Fibroblast of mammary gland (primary cell): ENCODE measurements around the gene FADS6.

Source experiments
- DNase-seq: peaks from one replicate; pipeline ENCODE4 v3.0.0-alpha.2; 2010; ENCODE audit warnings: low read depth
- H3K4me3 ChIP-seq: 2 replicates; pipeline ENCODE4 v1.5.1; 2011; ENCODE audit warnings: low read depth, mild to moderate bottlenecking, low read length, moderate library complexity; ENCODE audit not compliant: control insufficient read depth
- TF ChIP-seq, protein P1 (sequence below): conservative IDR thresholded peaks from 2 replicates; pipeline ENCODE4 v1.5.1; 2011; ENCODE audit warnings: low read depth, low read length, inconsistent platforms; ENCODE audit not compliant: control insufficient read depth, insufficient read depth

Gene FADS6

GRCh38 chr17:74860229-74860871 lies 33.1 kb downstream of the FADS6 start:
- H3K4me3 ChIP-seq = no peak overlapping the region
- no peak for DNase-seq

GRCh38 chr17:74859459-74860228 lies 33.8 kb downstream of the FADS6 start, which contains the start of gene GRIN2C:
TSS of gene GRIN2C (minus strand) at chr17:74859885. CDS start at chr17:74855092, 4,793 bp downstream.
- TF ChIP-seq, protein P1, sequence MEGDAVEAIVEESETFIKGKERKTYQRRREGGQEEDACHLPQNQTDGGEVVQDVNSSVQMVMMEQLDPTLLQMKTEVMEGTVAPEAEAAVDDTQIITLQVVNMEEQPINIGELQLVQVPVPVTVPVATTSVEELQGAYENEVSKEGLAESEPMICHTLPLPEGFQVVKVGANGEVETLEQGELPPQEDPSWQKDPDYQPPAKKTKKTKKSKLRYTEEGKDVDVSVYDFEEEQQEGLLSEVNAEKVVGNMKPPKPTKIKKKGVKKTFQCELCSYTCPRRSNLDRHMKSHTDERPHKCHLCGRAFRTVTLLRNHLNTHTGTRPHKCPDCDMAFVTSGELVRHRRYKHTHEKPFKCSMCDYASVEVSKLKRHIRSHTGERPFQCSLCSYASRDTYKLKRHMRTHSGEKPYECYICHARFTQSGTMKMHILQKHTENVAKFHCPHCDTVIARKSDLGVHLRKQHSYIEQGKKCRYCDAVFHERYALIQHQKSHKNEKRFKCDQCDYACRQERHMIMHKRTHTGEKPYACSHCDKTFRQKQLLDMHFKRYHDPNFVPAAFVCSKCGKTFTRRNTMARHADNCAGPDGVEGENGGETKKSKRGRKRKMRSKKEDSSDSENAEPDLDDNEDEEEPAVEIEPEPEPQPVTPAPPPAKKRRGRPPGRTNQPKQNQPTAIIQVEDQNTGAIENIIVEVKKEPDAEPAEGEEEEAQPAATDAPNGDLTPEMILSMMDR = no peak
- H3K4me3 ChIP-seq = no peak within 1 kb of the TSS
- no peak for DNase-seq

More at GRCh38 chr17:74860229-74860871, 33.1 kb downstream of the FADS6 start:
- TF ChIP-seq, protein P1 = no peak

- TF ChIP-seq, protein P1 = no peak
- H3K4me3 ChIP-seq = no peak overlapping the region
- no peak for DNase-seq
Observed at GRCh38 chr17:74858672-74859458, 34.6 kb downstream of the FADS6 start.

DNA sequence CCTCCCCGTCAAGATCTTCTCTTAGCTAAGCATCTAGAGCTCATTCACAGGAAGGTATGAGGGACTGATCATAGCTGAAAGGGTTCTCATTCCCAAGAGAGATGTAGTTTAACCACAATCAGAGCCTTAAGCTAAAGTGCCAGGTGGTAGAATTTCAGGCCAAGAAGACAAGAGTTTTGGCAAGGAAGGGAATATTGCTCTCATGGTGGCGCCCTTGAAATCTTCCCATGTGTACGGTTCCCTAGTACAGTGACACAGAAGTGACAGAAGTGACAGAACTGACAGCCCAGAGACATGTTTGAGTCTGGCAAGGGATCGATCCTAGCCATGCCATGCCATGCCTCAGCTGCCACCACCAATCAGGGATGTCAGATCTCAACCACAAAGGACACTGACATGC lies 36.2 kb downstream of the FADS6 start:
- no peak for DNase-seq
- TF ChIP-seq, protein P1 = no peak
- H3K4me3 ChIP-seq = no peak overlapping the region

DNA sequence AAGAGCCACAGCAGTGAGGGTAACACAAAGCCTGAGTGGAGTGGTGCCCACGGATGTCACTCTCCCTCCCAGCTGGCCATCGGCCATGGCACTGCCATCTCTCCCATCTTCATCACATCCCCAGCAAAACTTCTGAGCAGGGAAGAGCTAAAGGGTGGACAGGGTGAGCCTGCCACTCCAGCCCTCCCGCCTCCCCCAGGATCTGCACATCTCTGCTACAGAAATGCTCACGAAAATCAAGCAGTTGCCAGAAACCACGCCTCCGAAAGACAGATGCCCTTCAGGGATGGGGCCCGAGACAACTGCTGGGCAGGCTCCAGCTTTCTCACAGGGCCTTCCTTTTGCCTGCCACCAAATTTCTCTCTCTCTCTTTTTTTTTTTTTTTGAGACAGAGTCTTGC lies 37.3 kb downstream of the FADS6 start:
- H3K4me3 ChIP-seq = no peak overlapping the region
- TF ChIP-seq, protein P1 = no peak
- no peak for DNase-seq

GRCh38 chr17:74855323-74855722 lies 38.1 kb downstream of the FADS6 start:
- TF ChIP-seq, protein P1 = no peak
- no peak overlapping the region for H3K4me3 ChIP-seq
- no peak for DNase-seq
